GM12891 (cell line): Measurements from ENCODE around the gene ACTN4.

Experiments
- POLR2A ChIP-seq: IDR thresholded peaks from 2 replicates; pipeline ENCODE4 v1.6.1; 2011; ENCODE audit warnings: low read depth, low read length, control low read depth
- POLR2AphosphoS5 ChIP-seq: IDR thresholded peaks from 2 replicates; pipeline ENCODE4 v1.6.1; 2011; ENCODE audit warnings: low read depth, low read length, control low read depth
- POU2F2 ChIP-seq: IDR thresholded peaks from 2 replicates; pipeline ENCODE4 v1.6.1; 2011; ENCODE audit warnings: low read depth, mild to moderate bottlenecking, control low read depth, low read length, moderate library complexity
- SPI1 ChIP-seq: IDR thresholded peaks from 2 replicates; pipeline ENCODE4 v1.6.1; 2011; ENCODE audit warnings: low read depth, low read length, control low read depth
- TAF1 ChIP-seq: IDR thresholded peaks from 2 replicates; pipeline ENCODE4 v1.6.1; 2011; ENCODE audit warnings: low read depth, low read length, control low read depth

DNA sequence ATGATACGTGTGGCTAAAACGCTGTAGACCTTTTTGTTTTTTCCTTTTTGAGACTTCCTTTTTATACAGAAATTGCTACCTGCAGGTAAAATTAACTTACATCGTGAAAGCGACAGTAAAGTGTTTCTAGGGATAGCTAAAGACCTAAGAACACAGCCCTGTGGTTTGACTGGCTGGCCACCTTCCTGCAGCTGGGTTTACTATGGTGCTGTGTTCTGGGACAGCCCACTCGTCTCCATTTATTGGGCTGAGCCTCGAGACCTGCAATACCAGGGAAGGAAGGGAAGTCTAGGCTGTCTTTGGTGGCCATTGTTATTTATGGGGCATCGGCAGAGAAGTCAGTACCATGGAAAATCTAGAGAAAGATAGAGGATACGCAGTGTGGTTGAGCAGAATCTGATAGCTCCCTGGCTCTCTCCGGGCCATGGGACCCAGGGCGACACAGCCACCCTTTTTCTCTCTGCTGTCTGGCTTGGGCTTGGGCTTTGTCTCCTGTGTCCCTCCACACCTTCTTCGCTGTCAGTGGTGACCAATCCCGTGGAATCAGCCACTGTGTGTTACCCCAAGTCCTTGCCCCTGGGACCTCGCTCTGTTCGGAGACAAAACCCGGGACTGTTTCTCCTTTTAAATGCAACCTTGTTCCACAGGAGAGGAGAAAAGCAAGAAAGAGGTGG, 30.9 kb downstream of the ACTN4 start:
- TF ChIP-seq TAF1: no peak
- no peak for TF ChIP-seq POLR2A
- no peak for TF ChIP-seq POLR2AphosphoS5
- TF ChIP-seq POU2F2: no peak
- TF ChIP-seq SPI1: no peak
